DOHH2 (cell line): ENCODE data around the gene JUND.

Source experiments
- H3F3A ChIP-seq: fragments of 200-600 bp; sonication (generic), shearing (Covaris generic); 2 replicates; pipeline ENCODE4 v1.6.0; 2016; ENCODE audit warnings: antibody characterized with exemption, mild to moderate bottlenecking; ENCODE audit not compliant: control insufficient read depth, insufficient read depth
- H3K27ac ChIP-seq: fragments of 200-600 bp; sonication (generic); 2 replicates; pipeline ENCODE4 v1.5.1; 2014; ENCODE audit warnings: low read depth, mild to moderate bottlenecking, low read length, moderate library complexity
- H3K27me3 ChIP-seq: fragments of 200-600 bp; sonication (generic); 2 replicates; pipeline ENCODE4 v1.6.1; 2014; ENCODE audit warnings: mild to moderate bottlenecking, low read length, mixed read lengths; ENCODE audit not compliant: control insufficient read depth
- H3K36me3 ChIP-seq: fragments of 200-600 bp; sonication (generic); 2 replicates; pipeline ENCODE4 v1.6.1; 2014; ENCODE audit warnings: mild to moderate bottlenecking, low read length, moderate library complexity, mixed read lengths; ENCODE audit not compliant: control insufficient read depth
- H3K4me1 ChIP-seq: fragments of 200-600 bp; sonication (generic); 2 replicates; pipeline ENCODE4 v1.6.1; 2014; ENCODE audit warnings: mild to moderate bottlenecking, low read length, mixed read lengths; ENCODE audit not compliant: control insufficient read depth
- H3K4me2 ChIP-seq: fragments of 200-600 bp; sonication (generic); 2 replicates; pipeline ENCODE4 v1.6.0; 2014; ENCODE audit warnings: mild to moderate bottlenecking, low read length, moderate library complexity
- H3K4me3 ChIP-seq: fragments of 200-600 bp; sonication (generic); 2 replicates; pipeline ENCODE4 v1.5.1; 2014; ENCODE audit warnings: mild to moderate bottlenecking, low read length, mixed read lengths
- H3K79me2 ChIP-seq: fragments of 200-600 bp; sonication (generic); 2 replicates; pipeline ENCODE4 v1.6.1; 2014; ENCODE audit warnings: mild to moderate bottlenecking, low read length, mixed read lengths; ENCODE audit not compliant: control insufficient read depth
- H3K9me2 ChIP-seq: fragments of 200-600 bp; sonication (generic); replicated peaks from 2 replicates; pipeline ENCODE4 v1.6.1; 2014; ENCODE audit warnings: mild to moderate bottlenecking, low read length, mixed read lengths; ENCODE audit not compliant: control insufficient read depth
- H3K9me3 ChIP-seq: fragments of 200-600 bp; sonication (generic); 2 replicates; pipeline ENCODE4 v1.6.1; 2014; ENCODE audit warnings: antibody characterized with exemption, low read length, mixed read lengths; ENCODE audit not compliant: control insufficient read depth, insufficient read depth
- H4K20me1 ChIP-seq: fragments of 200-600 bp; sonication (generic); 2 replicates; pipeline ENCODE4 v1.6.0; 2014; ENCODE audit warnings: low read depth, mild to moderate bottlenecking, antibody characterized with exemption, low read length, moderate library complexity; ENCODE audit not compliant: control insufficient read depth, insufficient read depth
- EZH2phosphoT487 ChIP-seq: fragments of 200-600 bp; sonication (generic); IDR thresholded peaks from 2 replicates; pipeline ENCODE4 v1.6.1; 2017; ENCODE audit warnings: borderline replicate concordance, mild to moderate bottlenecking, antibody characterized with exemption, low read length, moderate library complexity, mixed read lengths
- TF ChIP-seq, protein P1 (sequence below): fragments of 200-600 bp; sonication (generic); IDR thresholded peaks from one replicate; pipeline ENCODE4 v1.5.1; 2014; ENCODE audit warnings: antibody characterized with exemption, mild to moderate bottlenecking, low read depth, low read length; ENCODE audit not compliant: poor library complexity, severe bottlenecking

Gene JUND

DNA sequence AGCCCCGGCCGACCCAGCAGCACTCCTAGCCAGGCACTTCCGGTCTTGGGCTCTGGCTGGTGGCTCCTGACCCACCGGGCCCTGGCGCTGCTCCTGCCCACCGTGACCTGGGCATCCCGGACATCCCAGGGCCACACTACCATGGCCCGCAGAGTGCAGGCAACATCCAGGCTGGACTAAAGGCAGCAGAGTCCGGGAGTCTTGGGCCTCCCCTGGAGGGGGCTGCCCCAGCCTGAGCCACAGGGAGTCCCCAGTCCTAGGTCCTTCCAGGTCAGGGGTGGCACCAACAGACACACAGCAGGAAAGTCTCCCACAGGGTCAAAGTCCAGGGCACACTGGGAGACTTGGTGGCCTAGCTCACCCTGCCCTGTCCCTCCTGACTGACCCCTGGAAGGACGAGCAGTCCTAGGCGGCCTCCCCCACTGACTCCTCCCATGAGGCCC, 30.7 kb upstream of the JUND start:
- Histone ChIP-seq H3K79me2 (peaks cover 20% of the 10 kb centered on the region), H3K36me3 (peaks cover 91% of the 10 kb centered on the region), H3K4me2 (no peak overlapping the region), H3K4me1 (peaks cover 10% of the 10 kb centered on the region), H3K9me2 (no peaks in the 10 kb centered on the region), H3K9me3 (no peaks in the 10 kb centered on the region), H4K20me1 (no peaks in the 10 kb centered on the region), H3F3A (peaks cover 2% of the 10 kb centered on the region), H3K27ac (no peak overlapping the region), H3K27me3 (no peaks in the 10 kb centered on the region), H3K4me3 (no peak overlapping the region)
- TF ChIP-seq EZH2phosphoT487: no peak
- TF ChIP-seq, protein P1, sequence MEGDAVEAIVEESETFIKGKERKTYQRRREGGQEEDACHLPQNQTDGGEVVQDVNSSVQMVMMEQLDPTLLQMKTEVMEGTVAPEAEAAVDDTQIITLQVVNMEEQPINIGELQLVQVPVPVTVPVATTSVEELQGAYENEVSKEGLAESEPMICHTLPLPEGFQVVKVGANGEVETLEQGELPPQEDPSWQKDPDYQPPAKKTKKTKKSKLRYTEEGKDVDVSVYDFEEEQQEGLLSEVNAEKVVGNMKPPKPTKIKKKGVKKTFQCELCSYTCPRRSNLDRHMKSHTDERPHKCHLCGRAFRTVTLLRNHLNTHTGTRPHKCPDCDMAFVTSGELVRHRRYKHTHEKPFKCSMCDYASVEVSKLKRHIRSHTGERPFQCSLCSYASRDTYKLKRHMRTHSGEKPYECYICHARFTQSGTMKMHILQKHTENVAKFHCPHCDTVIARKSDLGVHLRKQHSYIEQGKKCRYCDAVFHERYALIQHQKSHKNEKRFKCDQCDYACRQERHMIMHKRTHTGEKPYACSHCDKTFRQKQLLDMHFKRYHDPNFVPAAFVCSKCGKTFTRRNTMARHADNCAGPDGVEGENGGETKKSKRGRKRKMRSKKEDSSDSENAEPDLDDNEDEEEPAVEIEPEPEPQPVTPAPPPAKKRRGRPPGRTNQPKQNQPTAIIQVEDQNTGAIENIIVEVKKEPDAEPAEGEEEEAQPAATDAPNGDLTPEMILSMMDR: no peak

- Histone ChIP-seq H4K20me1 (no peaks in the 10 kb centered on the region), H3K79me2 (peaks cover 15% of the 10 kb centered on the region), H3F3A (peaks cover 6% of the 10 kb centered on the region), H3K4me3 (no peak overlapping the region), H3K4me1 (peaks cover 15% of the 10 kb centered on the region), H3K9me2 (no peaks in the 10 kb centered on the region), H3K4me2 (no peak overlapping the region), H3K27me3 (no peaks in the 10 kb centered on the region), H3K36me3 (peaks cover 94% of the 10 kb centered on the region), H3K9me3 (no peaks in the 10 kb centered on the region), H3K27ac (no peak overlapping the region)
- TF ChIP-seq, protein P1: no peak
- no peak for TF ChIP-seq EZH2phosphoT487
Measured at GRCh38 chr19:18311502-18312091, 30.2 kb upstream of the JUND start.

- TF ChIP-seq EZH2phosphoT487: no peak
- TF ChIP-seq, protein P1: no peak
- no peak overlapping the region for H3K27ac ChIP-seq
Measured at GRCh38 chr19:18310966-18311365, 29.5 kb upstream of the JUND start.

More at GRCh38 chr19:18310966-18311365, 29.5 kb upstream of the JUND start:
- Histone ChIP-seq H3K27me3 (no peaks in the 10 kb centered on the region), H3K4me1 (peaks cover 21% of the 10 kb centered on the region), H3K4me3 (no peak overlapping the region), H4K20me1 (no peaks in the 10 kb centered on the region), H3K79me2 (peaks cover 9% of the 10 kb centered on the region), H3F3A (peaks cover 8% of the 10 kb centered on the region), H3K9me2 (no peaks in the 10 kb centered on the region), H3K36me3 (peaks cover 94% of the 10 kb centered on the region), H3K9me3 (no peaks in the 10 kb centered on the region), H3K4me2 (no peak overlapping the region)
